HL-60/S4 (cell line): ENCODE results near the gene CNTLN.

Source experiments
- in situ Hi-C: fragments of 300-500 bp; cut with MboI; formaldehyde crosslinking; loops from 2 replicates; pipeline ENCODE4 v1.14.3; 2022; ENCODE audit warnings: low sequenced_read_pairs

The CNTLN gene

GRCh38 chr9:17486396-17486795 lies 351.6 kb downstream of the CNTLN start:
- in situ Hi-C loops = no loop called here

DNA sequence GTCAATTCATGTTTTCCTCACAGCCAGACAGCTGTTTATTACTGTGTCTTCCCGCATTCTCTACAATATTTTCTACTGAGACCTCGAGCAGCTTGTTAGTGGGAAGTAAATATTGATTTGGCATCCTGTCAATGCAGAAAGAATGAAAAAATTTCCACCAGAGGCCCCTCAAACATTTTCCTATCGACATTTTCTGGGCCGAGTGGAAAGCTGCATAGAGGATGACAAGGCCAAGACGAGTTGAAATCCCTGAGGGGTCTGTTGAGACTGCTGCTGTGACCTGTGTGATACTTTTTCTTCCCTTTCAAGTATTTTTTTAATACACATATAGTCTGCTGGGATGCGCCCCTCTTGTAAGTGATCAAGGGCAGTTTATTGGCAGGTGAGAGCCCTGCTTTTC lies 352.6 kb downstream of the CNTLN start:
- in situ Hi-C loops = no loop called here

DNA sequence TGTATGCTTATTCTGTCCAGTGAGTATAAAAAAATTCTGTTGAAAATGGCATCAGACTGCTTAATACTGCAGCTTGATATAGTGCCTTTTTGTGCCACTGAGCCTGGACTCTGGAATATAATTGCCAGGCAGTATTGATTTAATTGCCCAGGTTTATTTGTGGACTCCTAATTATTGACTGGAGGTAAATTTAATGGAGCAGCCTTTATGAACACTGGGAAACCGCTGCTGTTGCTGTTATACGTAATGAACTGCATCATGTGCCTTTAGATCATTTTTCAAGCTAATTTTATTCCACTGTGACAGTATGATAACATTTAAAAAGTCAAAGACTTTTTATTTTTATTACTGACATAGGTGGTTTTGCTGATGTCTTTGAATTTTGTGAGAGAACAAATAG lies 353.8 kb downstream of the CNTLN start:
- in situ Hi-C loops = no loop called here

GRCh38 chr9:17490110-17490509 lies 355.3 kb downstream of the CNTLN start:
- in situ Hi-C loops = no loop called here

GRCh38 chr9:17491780-17492179 lies 356.9 kb downstream of the CNTLN start:
- in situ Hi-C loops = no loop called here

DNA sequence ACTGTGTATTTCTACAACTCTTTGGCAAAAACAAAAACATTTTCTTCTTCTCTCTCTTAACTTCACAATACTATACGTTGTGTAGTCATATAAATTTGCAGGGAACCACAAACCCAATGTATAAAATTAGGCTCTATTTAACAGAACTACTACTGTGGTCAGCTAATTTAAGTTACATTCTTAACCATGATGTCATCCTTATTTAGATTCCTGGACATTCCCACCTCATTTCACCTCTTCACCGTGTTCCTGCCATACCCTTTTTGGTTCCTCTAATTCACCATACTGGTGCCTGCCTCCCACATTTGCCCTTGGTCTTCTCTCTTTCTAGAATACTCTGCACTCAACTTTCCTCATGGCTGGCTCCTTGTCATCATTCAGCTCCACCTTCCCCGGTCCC lies 368.4 kb downstream of the CNTLN start:
- in situ Hi-C loops = no loop called here

DNA sequence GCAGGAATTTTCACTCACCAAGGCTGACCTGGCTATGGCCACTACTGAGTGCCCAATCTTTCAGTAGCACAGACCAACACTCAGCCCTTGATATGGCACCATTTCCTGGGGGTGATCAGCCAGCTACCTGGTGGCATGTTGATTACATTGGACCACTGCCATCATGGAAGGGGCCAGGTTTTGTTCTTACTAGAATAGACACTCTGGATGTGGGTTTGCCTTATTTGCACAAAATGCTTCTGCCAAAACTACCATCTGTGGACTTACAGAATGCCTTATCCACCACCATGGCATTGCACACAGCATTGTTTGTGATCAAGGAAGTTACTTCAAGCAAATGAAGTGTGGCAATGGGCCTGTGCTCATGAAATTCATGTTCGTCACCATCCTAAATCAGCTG lies 374.3 kb downstream of the CNTLN start:
- in situ Hi-C loops = no loop called here

DNA sequence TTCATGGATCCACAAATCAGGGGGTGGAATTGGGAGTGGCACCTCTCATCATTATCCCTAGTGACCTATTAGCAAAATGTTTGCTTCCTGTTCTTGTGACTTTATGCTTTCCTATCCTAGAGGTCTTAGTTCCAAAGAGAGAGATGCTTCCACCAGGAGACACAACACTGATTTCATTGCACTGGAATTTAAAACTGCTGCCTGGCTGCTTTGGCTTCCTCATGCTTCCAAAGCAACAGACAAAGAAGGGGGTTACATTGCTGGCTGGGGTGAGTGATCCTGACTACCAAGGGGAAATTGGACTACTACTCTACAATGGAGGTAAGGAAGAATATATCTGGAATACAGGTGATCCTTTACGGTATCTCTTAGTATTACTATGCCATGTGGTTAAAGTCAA lies 374.9 kb downstream of the CNTLN start:
- in situ Hi-C loops = no loop called here

DNA sequence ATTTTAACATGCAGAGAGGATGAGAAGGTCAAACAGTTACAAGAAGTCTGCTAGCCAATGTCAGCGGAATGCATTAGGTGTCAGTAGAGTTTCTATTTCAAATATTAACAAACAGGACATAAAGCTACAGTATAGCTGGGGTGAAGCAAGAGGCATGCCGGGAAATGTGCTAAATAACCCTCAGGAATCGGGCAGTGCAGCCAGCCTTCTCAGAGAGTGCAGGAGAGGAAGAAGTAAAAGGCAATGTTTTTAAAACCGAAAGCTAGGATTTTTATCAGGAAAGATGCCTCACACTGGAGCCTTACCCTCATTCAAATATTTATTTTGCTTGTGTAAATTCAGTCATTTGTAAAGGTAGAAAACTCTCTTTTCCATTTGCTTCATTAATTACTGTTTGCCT lies 384.9 kb downstream of the CNTLN start:
- in situ Hi-C loops = no loop called here

DNA sequence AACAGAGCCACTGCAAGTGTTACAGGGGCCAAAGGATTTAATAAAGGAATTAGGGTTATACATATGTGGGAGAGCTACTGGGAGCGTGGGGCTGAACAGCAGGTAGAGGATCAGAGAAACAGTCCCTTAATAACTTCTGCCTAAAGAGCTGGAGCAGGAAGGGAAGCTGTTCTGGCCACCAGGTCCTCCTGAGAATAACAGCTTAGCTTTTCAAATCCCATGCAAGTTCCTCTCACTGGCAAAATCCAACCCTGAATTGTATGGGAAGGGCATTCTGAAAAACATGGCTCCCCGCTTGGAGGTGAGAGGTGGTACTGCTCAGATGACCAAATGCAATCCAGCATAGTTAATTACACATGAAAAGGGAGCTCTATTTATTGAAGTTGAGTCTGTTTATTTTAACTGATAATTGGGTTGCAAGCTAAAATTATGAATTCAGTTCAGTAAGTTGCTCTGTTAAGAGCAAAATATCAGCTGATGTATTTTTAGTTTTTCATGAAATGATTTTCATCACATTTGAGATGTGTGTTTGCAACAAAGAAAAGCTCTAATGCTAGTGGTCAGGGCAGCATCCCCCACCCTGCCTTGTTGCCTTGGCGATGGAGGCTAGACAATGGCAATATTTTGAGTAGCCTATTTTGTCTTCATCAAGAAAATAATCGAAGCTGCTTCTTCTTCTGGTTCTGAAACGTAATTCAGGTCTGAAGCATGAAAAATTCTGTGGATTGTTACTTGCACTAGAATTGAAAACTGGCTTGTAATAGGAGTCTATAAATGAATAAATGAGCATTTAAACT lies 385.6 kb downstream of the CNTLN start:
- in situ Hi-C loops = no loop called here

DNA sequence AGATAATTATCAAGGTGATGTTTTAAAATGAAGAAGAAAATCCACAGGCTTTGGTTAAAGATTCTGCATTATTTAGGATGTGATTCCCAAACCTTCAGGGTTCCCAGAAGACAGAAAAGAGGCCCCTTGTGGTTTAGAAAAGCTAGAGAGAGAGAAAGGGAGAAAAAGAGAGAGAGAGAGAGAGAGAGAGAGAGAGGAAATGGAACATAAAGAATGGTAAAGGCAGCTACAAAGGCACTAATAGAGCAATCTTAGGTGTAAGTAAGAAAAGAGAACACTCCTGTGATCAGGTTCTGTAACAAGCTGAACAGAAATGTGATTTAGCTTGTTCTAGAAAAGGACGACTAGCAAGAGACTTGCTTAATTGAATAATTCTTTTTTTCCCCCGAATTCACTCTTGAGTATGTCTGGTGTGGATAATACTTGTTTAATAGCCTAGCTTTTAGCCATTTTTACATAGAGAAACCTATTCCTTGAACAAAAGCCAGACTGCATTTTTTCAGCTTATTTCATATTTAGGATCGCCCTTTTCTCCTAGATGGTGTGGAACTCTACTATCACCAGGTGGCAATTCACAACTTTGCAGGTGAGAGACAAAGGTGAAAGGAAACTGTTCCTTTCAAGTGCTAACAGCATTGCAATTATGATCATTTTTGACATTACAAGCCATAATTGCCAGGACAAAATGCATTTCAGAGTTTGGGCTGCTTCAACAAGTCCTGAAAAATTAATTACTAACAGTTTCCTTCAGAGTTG lies 386.4 kb downstream of the CNTLN start:
- in situ Hi-C loops = no loop called here

GRCh38 chr9:17526726-17527125 lies 391.9 kb downstream of the CNTLN start:
- in situ Hi-C loops = loop anchor here (25.0 kb wide), 1 partner anchor 286 kb away; no protein-coding TSS in a partner anchor

- in situ Hi-C loops = loop anchor here (25.0 kb wide), 1 partner anchor 283 kb away; no protein-coding TSS in a partner anchor
These were observed 394.0 kb downstream of the CNTLN start for GRCh38 chr9:17528859-17529258.

GRCh38 chr9:17531642-17532254 lies 396.9 kb downstream of the CNTLN start:
- in situ Hi-C loops = loop anchor here (25.0 kb wide), 1 partner anchor 281 kb away; no protein-coding TSS in a partner anchor

GRCh38 chr9:17532461-17532860 lies 397.6 kb downstream of the CNTLN start:
- in situ Hi-C loops = loop anchor here (25.0 kb wide), 1 partner anchor 280 kb away; no protein-coding TSS in a partner anchor

GRCh38 chr9:17535176-17535575 lies 400.3 kb downstream of the CNTLN start:
- in situ Hi-C loops = loop anchor here (25.0 kb wide), 1 partner anchor 277 kb away; no protein-coding TSS in a partner anchor

DNA sequence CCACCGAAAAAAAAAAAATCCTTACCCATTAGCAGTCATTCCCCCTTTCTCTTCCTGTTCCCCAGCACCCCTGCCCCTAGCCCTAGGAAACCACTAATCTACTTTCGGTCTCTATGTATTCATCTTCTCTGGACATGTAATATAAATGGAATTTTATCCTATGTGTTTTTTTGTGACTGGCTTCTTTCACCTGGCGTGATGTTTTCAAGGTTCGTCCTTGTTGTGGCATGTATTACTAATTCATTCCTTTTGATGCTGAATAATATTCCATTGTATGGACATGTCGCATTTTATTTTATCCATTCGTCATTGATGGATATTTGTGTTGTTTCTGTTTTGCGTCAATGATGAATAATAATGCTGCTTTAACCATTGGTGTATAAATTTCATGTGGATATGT lies 401.2 kb downstream of the CNTLN start:
- in situ Hi-C loops = loop anchor here (25.0 kb wide), 1 partner anchor 276 kb away; no protein-coding TSS in a partner anchor

- in situ Hi-C loops = no loop called here
These were observed 416.2 kb downstream of the CNTLN start for GRCh38 chr9:17551023-17551422.
